Stimulated activated naive B cell treated with anti-CD40 and anti-IgM and Interleukin-4, amounts not matched to agents 10 μg/mL and 1 μg/mL and 100 μg/mL, for 72 hours (primary cell): ENCODE results near the gene TBC1D8.
A peak's percentile ranks its signal among the peaks of the same experiment; 100 is the strongest.

Experiments used
- ATAC-seq, 2 donors: fragments of 150-1000 bp; cut with Tn5 transposase; replicated peaks; 2 replicates each; pipeline ENCODE4 v1.10.0; 2021; ENCODE audit warnings: moderate library complexity in 1 of 2
- DNase-seq: peaks from one replicate; pipeline ENCODE4 v3.0.0; 2021
- H3K27ac Mint-ChIP-seq: one replicate; pipeline ENCODE4 v1.8.0; 2022; ENCODE audit warnings: mild to moderate bottlenecking, mixed read lengths
- H3K27me3 Mint-ChIP-seq, 2 donors: one replicate each; pipeline ENCODE4 v1.8.0; 2022; ENCODE audit warnings: mixed read lengths in 2 of 2
- H3K36me3 Mint-ChIP-seq, 2 donors: one replicate each; pipeline ENCODE4 v1.8.0; 2022; ENCODE audit warnings: mixed read lengths in 2 of 2, mild to moderate bottlenecking in 1 of 2
- H3K4me1 Mint-ChIP-seq, 2 donors: one replicate each; pipeline ENCODE4 v1.8.0; 2022; ENCODE audit warnings: mixed read lengths in 2 of 2, mild to moderate bottlenecking in 1 of 2
- H3K4me3 Mint-ChIP-seq, 2 donors: one replicate each; pipeline ENCODE4 v1.8.0; 2022; ENCODE audit warnings: mild to moderate bottlenecking in 2 of 2, mixed read lengths in 2 of 2, moderate library complexity in 1 of 2
- H3K9me3 Mint-ChIP-seq, 2 donors: one replicate each; pipeline ENCODE4 v1.8.0; 2022; ENCODE audit warnings: mixed read lengths in 2 of 2, mild to moderate bottlenecking in 1 of 2

The TBC1D8 gene

GRCh38 chr2:100986157-100986556, 165.0 kb downstream of the TBC1D8 start:
- no peaks in the 10 kb centered on the region for H3K9me3 Mint-ChIP-seq
- DNase-seq (no peak), ATAC-seq (no peak)
- no peaks in the 10 kb centered on the region for H3K36me3 Mint-ChIP-seq
- H3K27ac Mint-ChIP-seq = no peak overlapping the region
- H3K4me3 Mint-ChIP-seq = no peak overlapping the region
- H3K27me3 Mint-ChIP-seq = peaks cover 13 to 17% of the 10 kb centered on the region in 2 donors
- H3K4me1 Mint-ChIP-seq = peaks cover 0 to 4% of the 10 kb centered on the region in 2 donors

- Mint-ChIP-seq H3K27ac (no peak overlapping the region), H3K4me3 (no peak overlapping the region), H3K4me1 (peaks cover 0 to 7% of the 10 kb centered on the region in 2 donors), H3K27me3 (peaks cover 13 to 21% of the 10 kb centered on the region in 2 donors), H3K36me3 (no peaks in the 10 kb centered on the region), H3K9me3 (no peaks in the 10 kb centered on the region)
- DNase-seq (peak; percentile 47), ATAC-seq (peak; percentile 85 to 88)
Observed at GRCh38 chr2:100984892-100985307, 166.3 kb downstream of the TBC1D8 start.

GRCh38 chr2:100983684-100984310, 167.4 kb downstream of the TBC1D8 start:
- DNase-seq (no peak), ATAC-seq (no peak)
- H3K4me3 Mint-ChIP-seq = no peak overlapping the region
- H3K36me3 Mint-ChIP-seq = no peaks in the 10 kb centered on the region
- no peak overlapping the region for H3K27ac Mint-ChIP-seq
- H3K9me3 Mint-ChIP-seq = no peaks in the 10 kb centered on the region
- peaks cover 13 to 21% of the 10 kb centered on the region in 2 donors for H3K27me3 Mint-ChIP-seq
- H3K4me1 Mint-ChIP-seq = peaks cover 2 to 8% of the 10 kb centered on the region in 2 donors

- Mint-ChIP-seq H3K9me3 (no peaks in the 10 kb centered on the region), H3K4me1 (peaks cover 8 to 12% of the 10 kb centered on the region in 2 donors), H3K36me3 (no peaks in the 10 kb centered on the region), H3K27me3 (peaks cover 13 to 21% of the 10 kb centered on the region in 2 donors), H3K27ac (no peak overlapping the region), H3K4me3 (no peak overlapping the region)
- ATAC-seq (no peak), DNase-seq (no peak)
Observed at GRCh38 chr2:100983201-100983600, 168.0 kb downstream of the TBC1D8 start.

GRCh38 chr2:100982431-100982861, 168.7 kb downstream of the TBC1D8 start:
- Mint-ChIP-seq H3K27me3 (peaks cover 13 to 21% of the 10 kb centered on the region in 2 donors), H3K4me3 (no peak overlapping the region), H3K36me3 (no peaks in the 10 kb centered on the region), H3K27ac (no peak overlapping the region), H3K9me3 (no peaks in the 10 kb centered on the region), H3K4me1 (peaks cover 14 to 16% of the 10 kb centered on the region in 2 donors)
- ATAC-seq (no peak), DNase-seq (no peak)

GRCh38 chr2:100981011-100981410, 170.2 kb downstream of the TBC1D8 start:
- no peak overlapping the region for H3K4me3 Mint-ChIP-seq
- H3K4me1 Mint-ChIP-seq = peaks cover 27 to 30% of the 10 kb centered on the region in 2 donors
- peaks cover 13 to 21% of the 10 kb centered on the region in 2 donors for H3K27me3 Mint-ChIP-seq
- no peaks in the 10 kb centered on the region for H3K36me3 Mint-ChIP-seq
- H3K9me3 Mint-ChIP-seq = no peaks in the 10 kb centered on the region
- ATAC-seq (no peak), DNase-seq (no peak)
- no peak overlapping the region for H3K27ac Mint-ChIP-seq

- Mint-ChIP-seq H3K4me3 (no peak overlapping the region), H3K9me3 (no peaks in the 10 kb centered on the region), H3K4me1 (peaks cover 25 to 31% of the 10 kb centered on the region in 2 donors), H3K36me3 (no peaks in the 10 kb centered on the region), H3K27ac (no peak overlapping the region), H3K27me3 (peaks cover 15 to 21% of the 10 kb centered on the region in 2 donors)
- no peak for DNase-seq
- no peak for ATAC-seq
Observed at GRCh38 chr2:100980046-100980445, 171.1 kb downstream of the TBC1D8 start.

- H3K4me1 Mint-ChIP-seq = peaks cover 23 to 31% of the 10 kb centered on the region in 2 donors
- peaks cover 16 to 21% of the 10 kb centered on the region in 2 donors for H3K27me3 Mint-ChIP-seq
- ATAC-seq (no peak), DNase-seq (no peak)
- no peaks in the 10 kb centered on the region for H3K9me3 Mint-ChIP-seq
- peak overlapping the region; percentile 75 for H3K27ac Mint-ChIP-seq
- no peak overlapping the region for H3K4me3 Mint-ChIP-seq
- no peaks in the 10 kb centered on the region for H3K36me3 Mint-ChIP-seq
Observed at GRCh38 chr2:100978582-100979191, 172.5 kb downstream of the TBC1D8 start.

- H3K27me3 Mint-ChIP-seq = peaks cover 19 to 23% of the 10 kb centered on the region in 2 donors
- DNase-seq (no peak), ATAC-seq (no peak)
- H3K27ac Mint-ChIP-seq = peak overlapping the region; percentile 91
- H3K9me3 Mint-ChIP-seq = no peaks in the 10 kb centered on the region
- H3K36me3 Mint-ChIP-seq = no peaks in the 10 kb centered on the region
- H3K4me1 Mint-ChIP-seq = peaks cover 23 to 31% of the 10 kb centered on the region in 2 donors
- peak overlapping the region in 1 of 2 donors; percentile 31 for H3K4me3 Mint-ChIP-seq
Observed at GRCh38 chr2:100977511-100977910, 173.7 kb downstream of the TBC1D8 start.

GRCh38 chr2:100976645-100977391, 174.4 kb downstream of the TBC1D8 start:
- Mint-ChIP-seq H3K4me1 (peaks cover 23 to 31% of the 10 kb centered on the region in 2 donors), H3K4me3 (peak overlapping the region; percentile 49 to 68), H3K36me3 (no peaks in the 10 kb centered on the region), H3K9me3 (no peaks in the 10 kb centered on the region), H3K27ac (peak overlapping the region; percentile 93), H3K27me3 (peaks cover 16 to 22% of the 10 kb centered on the region in 2 donors)
- ATAC-seq = peak; percentile 96 to 97
- peak; percentile 69 for DNase-seq

- DNase-seq (no peak), ATAC-seq (no peak)
- no peaks in the 10 kb centered on the region for H3K9me3 Mint-ChIP-seq
- peaks cover 18 to 28% of the 10 kb centered on the region in 2 donors for H3K27me3 Mint-ChIP-seq
- H3K27ac Mint-ChIP-seq = no peak overlapping the region
- H3K36me3 Mint-ChIP-seq = no peaks in the 10 kb centered on the region
- peaks cover 23 to 31% of the 10 kb centered on the region in 2 donors for H3K4me1 Mint-ChIP-seq
- H3K4me3 Mint-ChIP-seq = no peak overlapping the region
Observed at GRCh38 chr2:100976061-100976460, 175.1 kb downstream of the TBC1D8 start.

GRCh38 chr2:100975521-100975785, 175.7 kb downstream of the TBC1D8 start:
- ATAC-seq (no peak), DNase-seq (no peak)
- H3K36me3 Mint-ChIP-seq = no peaks in the 10 kb centered on the region
- H3K4me3 Mint-ChIP-seq = no peak overlapping the region
- peaks cover 20 to 31% of the 10 kb centered on the region in 2 donors for H3K4me1 Mint-ChIP-seq
- H3K9me3 Mint-ChIP-seq = no peaks in the 10 kb centered on the region
- peaks cover 14 to 34% of the 10 kb centered on the region in 2 donors for H3K27me3 Mint-ChIP-seq
- H3K27ac Mint-ChIP-seq = no peak overlapping the region

- peaks cover 16 to 39% of the 10 kb centered on the region in 2 donors for H3K27me3 Mint-ChIP-seq
- H3K9me3 Mint-ChIP-seq = no peaks in the 10 kb centered on the region
- DNase-seq = no peak
- no peak overlapping the region for H3K27ac Mint-ChIP-seq
- no peaks in the 10 kb centered on the region for H3K36me3 Mint-ChIP-seq
- ATAC-seq = no peak
- no peak overlapping the region for H3K4me3 Mint-ChIP-seq
- H3K4me1 Mint-ChIP-seq = peaks cover 20 to 31% of the 10 kb centered on the region in 2 donors
Observed at GRCh38 chr2:100974712-100975520, 176.3 kb downstream of the TBC1D8 start.

GRCh38 chr2:100972452-100972851, 178.7 kb downstream of the TBC1D8 start:
- Mint-ChIP-seq H3K4me3 (no peak overlapping the region), H3K9me3 (no peaks in the 10 kb centered on the region), H3K27ac (no peak overlapping the region), H3K4me1 (peaks cover 13 to 15% of the 10 kb centered on the region in 2 donors), H3K27me3 (peaks cover 23 to 46% of the 10 kb centered on the region in 2 donors), H3K36me3 (no peaks in the 10 kb centered on the region)
- DNase-seq (no peak), ATAC-seq (no peak)
